Activated T-helper 9 cell treated with anti-CD3 and anti-CD28 coated beads, Interleukin-2, amount 50 U/mL, for 16 hours (primary cell): Measurements from ENCODE around the gene TRIM47.
A peak's percentile ranks its signal among the peaks of the same experiment; 100 is the strongest.
"Not testable (repeated sequence)": the region's sequence is repeated elsewhere in the genome, so short reads cannot be mapped to it uniquely, and the experiment has no call there.

Experiments
- DNase-seq: peaks from one replicate; pipeline ENCODE4 v3.0.0-alpha.2; 2020; ENCODE audit warnings: low read depth

Gene TRIM47

DNA sequence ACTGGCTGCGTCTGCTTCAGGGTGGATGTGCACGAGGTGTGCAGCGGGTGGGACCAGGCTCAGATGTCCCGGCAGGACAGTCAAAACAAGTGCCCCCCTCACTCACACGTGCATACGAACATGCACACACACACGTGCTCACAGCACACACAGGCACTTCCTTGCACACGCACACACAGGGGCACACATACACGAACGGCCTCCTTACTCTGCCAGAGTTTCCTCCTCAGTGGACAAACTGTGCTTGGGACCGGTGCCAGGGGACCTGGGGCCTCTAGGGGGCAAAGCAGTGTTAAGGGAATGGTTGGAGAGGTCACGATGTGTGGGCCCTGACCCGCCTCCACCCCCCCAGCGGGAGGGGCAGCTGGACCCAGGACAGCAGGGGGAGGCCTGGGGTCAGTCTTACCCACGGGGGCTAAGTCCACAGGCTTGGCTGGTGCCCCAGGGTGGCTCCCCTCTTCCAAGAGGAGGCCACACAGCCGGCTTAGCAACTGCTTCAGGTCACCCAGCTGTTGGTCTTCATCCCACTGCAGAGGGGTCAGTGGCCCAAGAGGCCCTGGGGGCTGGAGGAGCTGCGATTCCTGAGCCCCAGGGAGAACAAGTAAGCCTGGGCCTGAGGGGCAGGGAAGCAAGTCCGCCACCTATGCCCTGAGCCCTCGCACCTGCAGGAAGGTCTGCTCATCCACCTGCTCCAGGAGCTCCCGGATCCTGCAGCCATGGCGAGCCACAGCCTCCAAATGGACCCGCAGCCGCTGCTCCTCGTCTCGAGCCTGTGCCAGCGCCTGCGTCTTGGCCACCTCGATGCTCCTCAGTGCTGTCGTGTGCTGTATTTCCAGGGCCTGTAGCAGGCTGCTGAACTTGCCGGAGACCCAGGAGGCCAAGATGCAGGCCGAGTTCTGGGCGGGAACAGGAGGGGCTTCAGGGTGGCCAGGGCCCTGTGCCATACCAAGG, 13.5 kb upstream of the TRIM47 start:
- DNase-seq, result no peak

DNA sequence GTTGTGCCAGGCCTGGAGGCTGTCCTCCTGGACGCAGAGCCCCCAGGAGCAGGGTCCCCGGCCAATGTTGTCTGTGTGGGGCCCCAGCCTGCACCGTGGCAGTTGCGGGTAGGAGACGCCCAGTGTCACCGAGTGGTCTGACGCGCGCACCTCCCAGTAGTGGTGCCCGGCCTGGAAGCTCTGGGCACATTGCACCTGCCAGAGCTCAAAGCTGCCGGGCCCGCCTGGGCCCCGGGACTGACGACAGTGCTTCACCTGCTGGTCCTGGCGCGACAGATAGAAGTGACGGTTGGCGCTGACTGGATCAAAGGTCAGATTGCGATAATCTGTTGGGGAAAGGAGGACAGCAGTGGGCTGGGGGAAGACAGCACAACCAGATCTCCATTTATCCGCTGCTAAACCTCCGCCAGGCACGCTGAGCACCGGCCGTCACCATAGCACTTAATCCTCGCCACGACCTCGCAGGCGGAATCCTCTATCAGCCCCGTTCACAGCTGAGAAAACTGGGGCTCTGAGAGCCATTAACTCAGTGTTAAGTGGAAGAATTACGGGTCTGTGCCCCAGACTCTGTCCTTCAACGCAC, 12.7 kb upstream of the TRIM47 start:
- DNase-seq, result no peak

DNA sequence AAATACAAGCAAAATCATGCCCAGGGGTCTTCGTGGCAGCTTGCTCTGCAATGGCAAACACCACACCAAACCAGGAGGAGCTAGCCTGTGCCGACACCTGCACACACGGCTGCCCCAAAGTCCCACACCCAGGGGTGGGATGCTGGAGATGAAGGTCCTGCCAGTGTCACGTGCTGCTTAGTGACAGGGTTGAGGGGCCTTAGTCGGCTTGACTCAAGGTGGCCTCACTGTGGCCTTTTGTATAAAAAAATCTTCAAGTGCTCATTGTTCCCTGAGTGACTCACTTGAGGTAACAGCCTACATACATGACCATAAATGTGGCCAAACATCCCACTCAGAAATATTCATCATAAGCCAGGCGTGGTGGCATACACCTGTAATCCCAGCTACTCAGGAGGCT, 11.1 kb upstream of the TRIM47 start:
- no peak for DNase-seq

DNA sequence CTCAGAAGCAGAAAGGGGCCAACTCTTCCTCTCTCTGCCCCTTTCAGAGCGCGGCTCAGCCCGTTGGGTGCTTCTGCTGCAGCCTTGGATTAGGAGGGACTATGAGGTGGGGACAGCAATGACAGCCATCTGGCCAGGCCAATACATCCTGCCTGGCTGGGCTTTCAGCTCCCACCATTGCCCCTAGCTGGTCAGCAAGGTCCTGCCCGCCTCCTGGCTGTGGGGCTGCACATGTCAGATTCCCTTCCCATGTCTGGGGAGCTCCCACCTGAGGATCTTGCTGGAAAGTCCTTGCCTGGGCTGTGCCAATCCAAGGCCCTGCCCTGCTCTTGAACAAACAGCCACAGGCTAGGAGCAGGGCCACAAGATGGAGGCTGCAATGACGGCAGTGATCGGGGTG, 10.1 kb upstream of the TRIM47 start:
- DNase-seq, result no peak

DNA sequence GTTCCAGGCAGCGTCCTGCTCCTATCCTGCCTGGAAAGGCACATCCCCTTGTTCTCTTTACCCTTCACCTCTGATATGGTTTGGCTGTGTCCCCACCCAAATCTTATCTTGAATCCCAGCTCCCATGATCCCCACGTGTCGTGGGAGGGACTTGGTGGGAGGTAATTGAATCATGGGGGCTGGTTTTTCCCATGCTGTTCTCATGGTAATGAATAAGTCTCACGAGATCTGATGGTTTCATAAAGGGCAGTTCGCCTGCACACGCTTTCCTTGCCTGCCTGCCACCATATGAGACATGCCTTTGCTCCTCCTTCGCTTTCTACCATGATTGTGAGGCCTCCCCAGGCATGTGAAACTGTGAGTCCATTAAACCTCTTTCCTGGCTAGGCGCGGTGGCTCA, 7.5 kb upstream of the TRIM47 start:
- not testable (repeated sequence) for DNase-seq

DNA sequence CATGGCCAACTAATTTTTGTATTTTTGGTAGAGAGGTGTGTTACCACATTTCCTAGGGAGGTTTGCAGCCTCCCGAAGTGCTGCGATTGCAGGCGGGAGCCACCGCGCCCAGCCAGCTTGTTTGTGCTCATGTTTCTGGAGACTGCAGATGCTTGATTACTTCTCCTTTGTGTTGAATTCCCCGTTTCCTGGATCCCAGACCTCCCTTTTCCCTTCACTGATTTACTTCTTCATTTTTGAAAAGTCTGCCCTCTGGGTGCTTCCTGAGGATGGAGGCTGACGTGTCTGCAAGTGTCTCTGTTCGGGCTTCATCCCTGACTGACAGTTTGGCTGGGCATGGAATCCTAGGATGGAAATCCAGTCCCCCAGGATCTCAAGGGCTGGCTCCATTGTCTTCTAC, 7.0 kb upstream of the TRIM47 start:
- no peak for DNase-seq

DNA sequence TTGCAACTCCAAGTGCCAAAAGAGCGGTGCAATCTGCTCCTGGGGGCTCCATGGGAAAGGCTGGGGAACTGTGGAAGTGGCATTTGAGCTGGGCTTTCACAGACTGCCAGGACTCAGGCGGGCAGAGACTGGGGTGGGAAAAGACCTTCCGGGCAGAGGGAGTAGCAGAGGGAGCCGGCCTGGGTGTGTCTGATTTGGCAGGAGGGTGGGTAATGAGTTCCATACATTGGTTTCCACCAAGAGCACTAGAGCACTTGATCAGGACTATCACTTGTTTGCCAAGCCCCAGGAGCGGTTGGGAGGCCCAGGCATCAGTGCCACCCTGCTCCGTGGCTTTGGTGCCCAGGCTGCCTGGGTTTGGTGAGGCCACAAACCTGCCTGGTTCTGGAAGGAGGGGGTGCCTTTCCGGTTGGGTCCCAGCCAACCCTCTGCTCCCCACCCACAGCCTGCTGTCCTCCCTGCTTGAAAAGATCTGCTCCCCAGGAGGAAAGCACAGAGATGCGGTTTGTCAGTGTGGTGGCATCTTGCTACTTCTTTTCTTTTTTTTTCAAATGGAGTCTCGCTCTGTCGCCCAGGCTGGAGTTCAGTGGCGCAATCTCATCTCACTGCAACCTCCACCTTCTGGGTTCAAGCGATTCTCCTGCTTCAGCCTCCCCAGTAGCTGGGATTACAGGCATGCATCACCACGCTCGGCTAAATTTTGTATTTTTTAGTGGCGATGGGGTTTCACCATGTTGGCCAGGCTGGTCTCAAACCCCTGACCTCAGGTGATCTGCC, 3.5 kb upstream of the TRIM47 start:
- DNase-seq, result no peak

DNA sequence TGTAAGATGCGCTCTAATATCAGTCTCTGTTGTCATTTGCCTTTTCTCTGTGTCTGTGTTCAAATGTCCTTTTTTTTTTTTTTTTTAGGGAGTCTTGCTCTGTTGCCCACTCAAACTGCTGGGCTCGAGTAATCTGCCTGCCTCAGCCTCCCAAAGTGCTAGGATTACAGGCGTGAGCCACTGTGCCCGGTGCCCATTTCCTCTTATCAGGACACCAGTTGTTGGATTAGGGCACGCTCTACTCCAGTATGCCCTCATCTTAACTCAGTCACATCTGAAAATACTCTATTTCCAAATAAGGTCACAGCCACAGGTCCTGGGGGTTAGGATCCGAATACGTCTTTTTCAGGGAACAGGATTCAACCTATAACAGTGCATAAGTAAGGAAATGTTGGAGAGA, 1.9 kb upstream of the TRIM47 start:
- DNase-seq, result no peak

DNA sequence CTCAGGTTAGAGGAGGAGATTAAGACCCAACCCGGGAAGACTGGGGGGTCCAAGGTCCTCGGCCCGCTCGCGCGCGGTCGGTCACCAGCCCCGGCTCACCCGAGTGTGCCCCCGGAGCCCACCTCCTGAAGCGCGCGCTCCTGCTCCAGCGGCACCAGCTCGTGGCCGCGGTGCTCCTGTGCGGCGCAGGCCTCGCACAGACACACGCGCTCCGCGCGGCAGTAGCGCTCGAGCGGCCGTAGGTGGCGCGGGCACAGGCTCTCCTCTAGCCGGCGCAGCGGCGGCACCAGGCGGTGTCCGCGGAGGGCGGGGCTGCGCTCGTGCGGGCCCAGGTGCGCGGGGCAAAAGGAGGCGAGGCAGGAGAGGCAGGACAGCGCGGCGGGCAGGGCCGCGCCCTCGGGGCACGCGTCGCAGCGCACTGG, 618 bp downstream of the TRIM47 start:
- DNase-seq, result peak; percentile 67

DNA sequence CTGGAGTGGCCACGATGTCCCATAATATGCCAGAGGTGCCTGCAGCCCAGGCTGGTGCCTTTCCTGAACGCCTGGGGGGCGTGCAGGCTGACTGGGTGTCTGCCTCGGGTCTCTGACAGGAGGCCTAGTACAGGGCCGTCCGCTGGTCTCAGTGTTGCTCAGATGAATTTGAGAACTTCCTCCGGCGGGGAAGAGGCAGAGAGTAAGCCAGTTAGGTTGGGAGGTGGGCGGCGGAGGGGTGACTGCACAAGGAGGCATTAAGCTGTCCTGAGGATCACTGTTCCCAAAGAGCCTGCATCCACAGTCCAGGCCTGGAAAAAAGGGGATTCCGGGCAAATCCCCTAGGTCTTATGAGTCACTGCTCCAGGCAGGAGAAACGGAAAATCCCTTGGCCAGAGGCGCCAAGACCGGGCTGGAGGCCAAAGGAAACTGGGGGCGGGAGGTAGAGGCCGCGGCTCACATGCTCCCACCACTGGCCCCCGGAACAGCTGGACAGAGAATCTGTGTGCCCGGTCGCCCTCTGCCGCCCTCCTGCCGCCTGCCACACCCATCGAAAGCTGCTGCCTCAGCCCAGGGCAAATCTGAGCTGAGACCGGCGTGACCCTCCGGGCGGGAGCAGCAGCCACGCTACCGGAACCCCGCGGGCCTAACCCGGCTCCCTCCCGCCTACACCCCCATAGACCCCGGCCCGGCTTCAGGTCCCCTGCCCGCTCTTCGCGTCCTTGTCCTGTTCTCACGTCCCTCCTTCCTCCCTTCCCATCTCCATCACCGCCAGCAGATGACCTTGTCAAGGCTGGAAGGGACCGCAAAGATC, 1.2 kb downstream of the TRIM47 start:
- DNase-seq, result no peak

DNA sequence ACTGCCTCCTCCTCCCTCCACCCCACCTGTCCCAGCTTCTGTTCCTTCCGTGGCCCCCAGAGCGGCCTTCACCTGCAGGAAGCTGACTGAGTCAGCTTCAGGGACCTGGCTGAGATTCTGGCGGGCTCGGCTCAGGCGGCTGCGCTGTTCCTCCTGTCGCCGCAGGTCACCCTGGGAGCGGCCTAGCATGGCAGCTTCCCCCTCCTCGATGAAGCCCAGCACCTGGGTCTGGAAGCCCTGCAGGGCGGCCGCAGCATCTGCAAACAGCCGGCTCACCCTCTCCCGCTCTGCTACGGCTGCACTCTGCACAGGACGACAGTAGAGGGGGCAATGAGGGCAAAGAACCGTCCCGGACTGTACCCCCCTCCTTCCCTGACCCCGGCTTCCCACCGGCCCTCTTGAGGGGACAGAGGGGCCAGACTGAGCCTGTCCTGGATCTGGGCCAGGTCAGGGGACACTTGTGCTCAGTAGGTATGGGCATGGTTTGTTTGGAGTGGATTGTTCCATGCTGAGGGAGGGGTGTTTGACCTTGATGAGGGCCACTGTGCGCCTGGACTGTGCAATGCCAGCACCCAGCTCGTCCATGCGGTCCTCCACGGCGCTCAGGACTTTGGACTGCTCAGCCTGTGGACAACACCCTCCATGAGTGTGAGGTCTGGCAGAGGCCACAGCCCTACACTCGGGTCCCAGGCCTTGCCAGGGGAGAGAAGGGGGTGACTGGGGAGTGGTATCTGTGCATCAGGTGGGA, 2.0 kb downstream of the TRIM47 start:
- peak; percentile 47 for DNase-seq

DNA sequence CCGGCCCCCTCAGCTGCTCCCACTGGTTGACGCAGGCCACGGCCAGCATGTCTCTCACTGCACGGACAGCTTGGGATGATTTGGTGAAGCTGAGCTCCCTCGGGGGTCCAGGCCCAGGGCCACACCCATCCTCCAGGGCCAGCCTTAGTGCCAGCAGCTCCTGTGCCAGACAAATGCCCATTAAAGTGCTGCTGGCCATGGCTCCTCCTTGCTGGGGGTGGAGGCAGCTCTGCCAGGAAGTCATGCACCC, 2.5 kb downstream of the TRIM47 start:
- DNase-seq, result no peak

DNA sequence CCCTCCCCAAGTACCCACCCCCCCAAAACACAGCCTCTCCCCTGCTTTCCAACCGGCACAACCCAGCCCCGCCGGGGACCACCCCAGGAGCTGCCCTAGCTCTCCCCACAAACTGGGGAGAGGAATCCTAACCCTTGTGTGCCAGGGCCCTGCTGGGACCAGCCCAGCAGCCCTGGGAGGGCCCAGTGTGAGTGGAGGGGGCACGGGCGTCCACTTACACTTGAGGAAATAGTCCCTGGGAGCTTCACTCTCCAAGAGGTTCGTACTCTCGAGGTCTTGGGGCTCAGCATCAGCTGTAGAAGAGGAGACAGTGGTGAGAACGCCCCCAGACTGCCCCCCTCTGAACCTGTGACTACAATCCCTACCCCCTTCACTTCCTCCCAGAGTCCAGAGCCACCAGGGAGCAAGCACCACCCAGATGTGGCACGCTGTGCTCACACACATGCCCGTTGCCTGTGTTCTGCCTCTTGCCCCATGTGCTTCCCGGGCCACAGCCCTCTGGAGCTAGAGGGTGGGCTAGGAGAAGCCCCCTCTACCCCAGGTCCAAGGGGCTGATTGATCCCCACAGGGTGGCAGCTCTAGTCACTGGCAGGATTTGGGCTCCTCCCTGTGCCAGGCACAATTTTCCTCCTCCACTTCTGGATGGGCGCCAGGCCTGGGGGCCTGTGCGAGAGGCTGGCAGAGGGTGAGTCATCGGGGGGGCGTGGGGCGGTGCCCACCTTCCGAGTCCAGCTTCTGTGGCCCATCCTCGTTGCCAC, 3.0 kb downstream of the TRIM47 start:
- DNase-seq, result no peak

DNA sequence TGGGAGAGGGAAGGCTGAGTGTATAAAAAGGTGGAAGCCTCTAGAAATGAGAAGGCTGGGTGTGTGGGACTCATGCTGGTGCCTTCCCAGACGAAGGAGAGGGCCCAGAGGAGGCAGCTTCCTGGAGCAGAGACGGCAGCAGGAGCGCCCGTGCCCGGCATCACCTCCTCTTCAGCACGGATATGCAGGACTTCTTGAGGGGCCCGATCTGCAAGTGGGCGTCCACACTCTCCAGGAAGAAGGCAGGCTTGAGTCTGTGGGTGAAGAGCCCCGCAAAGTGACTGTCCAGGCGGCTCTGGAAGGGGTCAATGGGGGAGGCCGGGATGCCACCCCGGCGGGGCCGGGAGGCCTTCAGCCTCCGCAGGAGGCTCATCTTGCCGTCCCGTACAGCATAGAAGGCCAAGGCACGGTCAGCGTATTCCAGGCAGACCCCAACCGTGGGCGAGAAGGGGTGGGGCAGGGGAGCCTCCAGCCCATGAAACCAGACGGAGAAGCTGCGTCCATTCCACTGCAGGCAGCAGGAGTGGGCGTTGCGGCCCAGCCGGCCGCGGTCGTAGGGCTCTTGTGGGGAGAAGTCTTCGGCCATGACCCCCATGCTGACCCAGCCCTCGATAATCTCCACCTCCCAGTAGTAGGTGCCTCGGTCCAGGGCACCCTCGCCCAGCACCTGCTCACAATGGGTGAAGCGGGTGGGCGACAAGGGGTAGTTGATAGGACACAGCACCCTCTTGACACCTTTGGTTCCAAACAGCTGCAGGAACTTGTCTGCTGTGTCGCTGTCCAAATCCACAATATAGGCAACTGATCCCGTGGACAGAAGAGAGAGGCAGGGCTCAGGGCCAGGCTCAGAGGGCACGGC, 3.8 kb downstream of the TRIM47 start:
- DNase-seq, result no peak

DNA sequence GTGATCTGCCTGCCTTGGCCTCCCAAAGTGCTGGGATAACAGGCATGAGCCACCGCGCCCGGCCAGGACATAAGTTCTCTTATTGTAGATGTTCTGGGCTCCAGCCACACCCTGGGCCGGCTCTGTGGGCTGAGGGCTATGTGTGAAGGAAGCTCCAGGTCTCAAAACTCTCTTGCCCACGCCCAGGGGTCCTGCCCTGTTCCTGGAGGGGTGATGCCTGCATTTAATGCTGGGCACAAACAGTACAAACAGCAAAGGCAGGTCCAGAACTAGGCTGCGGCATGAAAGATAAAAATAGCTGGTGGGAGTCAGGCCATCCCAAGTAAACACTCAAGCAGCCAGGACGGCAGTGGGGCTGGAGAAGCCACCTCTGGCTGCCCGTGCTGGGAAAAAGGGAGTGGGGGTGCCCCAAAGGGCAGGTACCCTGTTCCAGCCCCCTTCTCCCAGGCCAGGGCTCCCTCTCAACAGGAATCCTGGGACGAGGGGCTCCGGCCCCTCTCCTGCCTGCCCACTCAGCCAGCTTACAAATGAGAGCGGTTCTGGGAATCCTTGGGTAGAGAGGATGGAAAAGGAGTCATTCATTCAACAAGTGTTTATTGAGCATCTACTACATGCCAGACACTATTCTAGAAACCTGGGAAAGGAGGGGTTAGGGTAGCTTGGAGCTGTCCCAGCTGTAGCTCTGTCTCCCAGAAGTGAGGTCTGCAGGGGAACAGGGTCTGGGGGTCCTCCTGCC, 4.6 kb downstream of the TRIM47 start:
- no peak for DNase-seq

DNA sequence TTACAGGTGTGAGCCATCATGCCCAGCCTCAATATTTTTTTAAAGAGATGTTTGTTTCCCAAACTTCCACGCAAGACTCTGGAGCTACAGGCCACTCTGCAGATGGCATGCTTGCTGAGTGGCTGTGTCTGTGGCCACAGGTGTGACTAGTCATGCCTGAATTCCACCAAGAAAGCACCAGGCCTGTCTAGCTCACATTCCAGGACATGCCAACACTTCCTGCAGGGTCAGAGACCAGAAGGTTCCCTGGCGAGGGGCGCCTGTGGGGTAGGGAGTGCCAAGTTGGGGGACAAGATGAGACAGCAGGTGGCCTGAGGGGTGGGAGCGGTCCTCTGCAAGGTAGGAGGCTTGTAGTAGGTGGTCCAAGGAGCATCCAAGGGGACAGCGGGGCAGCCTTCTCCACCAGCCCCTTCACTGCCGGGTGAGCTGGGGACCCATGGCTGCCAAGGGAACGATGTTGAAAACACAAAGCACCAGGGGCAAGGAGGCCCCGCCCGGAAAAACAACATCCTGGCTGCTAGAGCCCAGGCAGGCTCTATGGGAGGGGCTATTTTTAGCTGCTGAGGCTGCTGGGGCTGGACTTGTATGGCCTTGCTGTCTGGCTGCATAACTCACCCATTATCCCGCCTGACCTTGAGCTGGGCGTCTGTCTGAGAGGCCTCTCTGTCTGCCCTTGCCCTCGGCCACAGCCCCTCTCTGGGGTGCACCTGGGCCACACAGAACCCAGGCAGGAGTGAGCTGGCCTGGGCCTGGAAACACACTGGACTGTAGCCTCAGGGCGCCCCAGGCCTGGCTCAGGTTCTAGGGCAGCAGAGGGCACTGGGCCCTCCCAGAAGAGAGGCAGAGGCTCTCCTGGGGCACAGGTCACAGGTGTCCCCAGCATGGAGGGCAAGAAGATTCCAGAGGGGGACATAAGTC, 5.7 kb downstream of the TRIM47 start:
- DNase-seq, result no peak

DNA sequence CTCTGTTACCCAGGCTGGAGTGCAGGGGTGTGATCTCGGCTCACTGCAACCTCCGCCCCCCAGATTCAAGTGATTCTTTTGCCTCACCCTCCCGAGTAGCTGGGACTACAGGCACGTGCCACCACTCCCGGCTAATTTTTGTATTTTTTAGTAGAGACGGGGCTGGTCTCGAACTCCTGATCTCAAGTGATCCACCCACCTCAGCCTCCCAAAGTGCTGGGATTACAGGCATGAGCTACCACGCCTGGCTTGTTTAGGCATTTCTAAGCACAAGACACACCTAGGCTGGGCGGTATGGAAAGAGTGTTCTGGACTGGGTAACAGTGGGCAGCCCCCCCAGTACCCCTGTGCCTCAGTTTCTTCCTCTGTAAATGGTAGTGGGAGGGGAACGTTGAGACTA, 8.2 kb downstream of the TRIM47 start:
- not testable (repeated sequence) for DNase-seq
